K562 (cell line): ENCODE results near the gene EFCAB13. TPM values are rescaled to one million over a fixed set of nuclear protein-coding genes. Genes with fewer than 3 reads are reported as not detected.

Experiments used
- ATAC-seq: fragments of 200-7000 bp; cut with Tn5 transposase; 3 replicates; pipeline ENCODE4 v1.9.1; 2020; ENCODE audit warnings: moderate library complexity
- BruUV-seq: library from RNA; stranded (reverse); fragments of 400-500 nt; replicated peaks from 2 replicates; lab custom pipeline; 2021; lab: Mats Ljungman, UMichigan
- CTCF ChIA-PET: fragments of 300-600 bp; formaldehyde crosslinking; extraction: SDS; loops from one replicate; lab custom pipeline; 2021; ENCODE audit warnings: low intra/inter-chr PET ratio; lab: Yijun Ruan, JAX
- POLR2A ChIA-PET: fragments of 300-600, 350-650 bp; sonication (Branson Sonifier 250); formaldehyde crosslinking; extraction: SDS; loops from one replicate; lab custom pipeline; 2021; ENCODE audit warnings: antibody characterized with exemption, inconsistent platforms; lab: Yijun Ruan, JAX
- DNase-seq, 4 experiments: peaks; one replicate each; pipeline versions ENCODE4 v3.0.0 to v3.0.0-alpha.2; 2011 to 2018; ENCODE audit warnings: low spot score in 3 of 4, mixed read lengths in 3 of 4; ENCODE audit errors: extremely low read depth in 1 of 4
- FAIRE-seq: peaks from 2 replicates; lab custom pipeline; 2011; peaks lifted over from hg19 to GRCh38; lab: Jason Lieb, UNC
- H2AFZ ChIP-seq: 2 replicates; pipeline ENCODE4 v1.6.0; 2011; ENCODE audit warnings: low read depth, low read length, control low read depth, inconsistent platforms
- H3K27ac ChIP-seq: fragments of 200-600 bp; 3 replicates; pipeline ENCODE4 v1.8.0; 2011; ENCODE audit warnings: low read depth, mild to moderate bottlenecking, control low read depth, inconsistent platforms, low read length, moderate library complexity, mixed read lengths; ENCODE audit errors: extremely low read depth
- H3K27me3 ChIP-seq, 2 experiments: fragments of 300-600 bp in 1 of 2; 2 replicates in 1 of 2; 3 replicates in 1 of 2; pipeline versions ENCODE4 v1.6.0 to v1.8.0; 2011; ENCODE audit warnings: inconsistent platforms in 2 of 2, low read length in 2 of 2, mild to moderate bottlenecking in 1 of 2, mixed read lengths in 1 of 2, moderate library complexity in 1 of 2; ENCODE audit not compliant: control insufficient read depth in 2 of 2, insufficient read depth in 2 of 2
- H3K36me3 ChIP-seq: fragments of 300-600 bp; 3 replicates; pipeline ENCODE4 v1.8.0; 2011; ENCODE audit warnings: mild to moderate bottlenecking, low read length, inconsistent platforms; ENCODE audit not compliant: control insufficient read depth, insufficient read depth
- H3K4me1 ChIP-seq, 2 experiments: fragments of 200-600 bp in 1 of 2; replicated peaks in 1 of 2; 2 replicates in 1 of 2; 3 replicates in 1 of 2; pipeline versions ENCODE4 v1.5.1 to v1.8.0; 2011; ENCODE audit warnings: inconsistent platforms in 2 of 2, low read length in 2 of 2, mild to moderate bottlenecking in 1 of 2, mixed read lengths in 1 of 2, moderate library complexity in 1 of 2; ENCODE audit not compliant: control insufficient read depth in 2 of 2, insufficient read depth in 2 of 2
- H3K4me2 ChIP-seq: 2 replicates; pipeline ENCODE4 v1.6.1; 2011; ENCODE audit warnings: low read length, control low read depth, inconsistent platforms, mixed read lengths; ENCODE audit not compliant: insufficient read depth
- H3K4me3 ChIP-seq: fragments of 200-600 bp; sonication (generic), shearing (Covaris generic); 2 replicates; pipeline ENCODE4 v1.5.1; 2016; ENCODE audit warnings: control low read depth, inconsistent platforms
- H3K79me2 ChIP-seq: fragments of 200-600 bp; 3 replicates; pipeline ENCODE4 v1.8.0; 2011; ENCODE audit warnings: low read length, inconsistent platforms; ENCODE audit not compliant: control insufficient read depth, insufficient read depth
- H3K9ac ChIP-seq, 2 experiments: 2 replicates each; pipeline versions ENCODE4 v1.6.0 to v1.6.1; 2011; ENCODE audit warnings: low read depth in 2 of 2, low read length in 2 of 2, control low read depth in 1 of 2, inconsistent platforms in 1 of 2, mild to moderate bottlenecking in 1 of 2, mixed read lengths in 1 of 2; ENCODE audit not compliant: insufficient read depth in 1 of 2
- H3K9me1 ChIP-seq: one replicate; pipeline ENCODE4 v1.6.0; 2011; ENCODE audit warnings: inconsistent platforms, mild to moderate bottlenecking, low read length, moderate library complexity; ENCODE audit not compliant: control insufficient read depth, insufficient read depth
- H3K9me3 ChIP-seq: replicated peaks from 2 replicates; pipeline ENCODE4 v1.5.1; 2011; ENCODE audit warnings: low read depth, low read length, inconsistent platforms; ENCODE audit not compliant: control insufficient read depth, insufficient read depth
- H4K20me1 ChIP-seq: replicated peaks from 2 replicates; pipeline ENCODE4 v1.6.1; 2011; ENCODE audit warnings: low read length, inconsistent platforms, mixed read lengths; ENCODE audit not compliant: control insufficient read depth, insufficient read depth
- CEBPB ChIP-seq: fragments of 450-650 bp; IDR thresholded peaks from 2 replicates; pipeline ENCODE4 v1.6.1; 2016; ENCODE audit warnings: missing genetic modification characterization, missing compliant biosample characterization
- GABPB2 ChIP-seq: fragments of 250-450 bp; sonication (Bioruptor Pico); conservative IDR thresholded peaks from 2 replicates; pipeline ENCODE4 v1.5.1; 2021; ENCODE audit warnings: mild to moderate bottlenecking
- GATAD2A ChIP-seq: fragments of 450-650 bp; IDR thresholded peaks from 2 replicates; pipeline ENCODE4 v1.6.1; 2017
- HNRNPK ChIP-seq: fragments of 200-400 bp; formaldehyde crosslinking; IDR thresholded peaks from one replicate; pipeline ENCODE4 v1.6.1; 2018; ENCODE audit warnings: mild to moderate bottlenecking, low read depth, low read length; ENCODE audit not compliant: poor library complexity, severe bottlenecking
- NKRF ChIP-seq: fragments of 450-650 bp; IDR thresholded peaks from 2 replicates; pipeline ENCODE4 v1.6.1; 2016; ENCODE audit warnings: borderline replicate concordance
- NR0B1 ChIP-seq: fragments of 450-650 bp; IDR thresholded peaks from one replicate; pipeline ENCODE4 v1.6.1; 2018; ENCODE audit warnings: mild to moderate bottlenecking, moderate library complexity; ENCODE audit not compliant: partially characterized antibody
- PCBP1 ChIP-seq: fragments of 200-400 bp; formaldehyde crosslinking; IDR thresholded peaks from 2 replicates; pipeline ENCODE4 v1.6.1; 2018; ENCODE audit warnings: mild to moderate bottlenecking, low read depth, low read length; ENCODE audit not compliant: poor library complexity, severe bottlenecking
- PCBP2 ChIP-seq: fragments of 200-400 bp; formaldehyde crosslinking; IDR thresholded peaks from 2 replicates; pipeline ENCODE4 v1.6.1; 2018; ENCODE audit warnings: low read length, low read depth, mild to moderate bottlenecking, moderate library complexity; ENCODE audit not compliant: poor library complexity, severe bottlenecking
- RFX1 ChIP-seq: fragments of 450-650 bp; IDR thresholded peaks from 2 replicates; pipeline ENCODE4 v1.6.1; 2016; ENCODE audit warnings: mild to moderate bottlenecking, moderate library complexity
- SMAD2 ChIP-seq: fragments of 150-350 bp; IDR thresholded peaks from 2 replicates; pipeline ENCODE4 v1.6.1; 2014; ENCODE audit warnings: low read depth, mild to moderate bottlenecking, low read length
- THRAP3 ChIP-seq: fragments of 450-650 bp; IDR thresholded peaks from 2 replicates; pipeline ENCODE4 v1.6.1; 2016; ENCODE audit warnings: mild to moderate bottlenecking, inconsistent platforms, borderline replicate concordance
- ZNF316 ChIP-seq: fragments of 450-650 bp; IDR thresholded peaks from 2 replicates; pipeline ENCODE4 v1.6.1; 2016
- ZNF408 ChIP-seq: fragments of 250-450 bp; sonication (Bioruptor Pico); IDR thresholded peaks from 2 replicates; pipeline ENCODE4 v1.4.0; 2020; ENCODE audit warnings: low read depth, mild to moderate bottlenecking, moderate library complexity
- ZNF41 ChIP-seq: fragments of 250-450 bp; sonication (Bioruptor Pico); conservative IDR thresholded peaks from 2 replicates; pipeline ENCODE4 v1.4.0; 2020; ENCODE audit warnings: mild to moderate bottlenecking
- ZNF436 ChIP-seq: fragments of 250-450, 450-650 bp; sonication (Bioruptor Pico); formaldehyde crosslinking; IDR thresholded peaks from 2 replicates; pipeline ENCODE4 v1.7.0; 2020; ENCODE audit warnings: mild to moderate bottlenecking
- WGBS: fragments of 100-300 bp; shearing (Covaris generic); methylation state at CpG from one replicate; pipeline ENCODE4 v1.1.6; 2016; ENCODE audit warnings: low coverage, mixed read lengths; ENCODE audit not compliant: insufficient coverage; ENCODE audit errors: missing lambda C conversion rate; 5-methylcytosine and 5-hydroxymethylcytosine counted together
- in situ Hi-C: fragments of 300-500 bp; cut with MboI; formaldehyde crosslinking; loops from 4 replicates; pipeline ENCODE4 v1.15.0; 2018; ENCODE audit warnings: inconsistent platforms, mixed read lengths
- intact Hi-C: fragments of 100-400 bp; cut with micrococcal nuclease; formaldehyde crosslinking; loops from 2 replicates; pipeline ENCODE4 v1.14.2; 2022
- polyA plus RNA-seq, 8 experiments: library from polyadenylated mRNA; depleted of rRNA in 4 of 8; stranded (reverse) in 5 of 8; unstranded in 3 of 8; fragments of >200 nt; fragmentation: Nextera tagmentation in 2 of 8; fragmentation: Illumina TruSeq in 1 of 8; extraction: Ambion mirVana in 2 of 8; extraction: Trizol in 1 of 8; gene quantifications; 2 replicates each; pipeline versions ENCODE4 v1.2.1 to v1.2.3, GENCODE V29; 2011 to 2014; ENCODE audit warnings: inconsistent platforms in 1 of 8, missing spikeins in 1 of 8
- total RNA-seq, 7 experiments: library from RNA; depleted of rRNA in 6 of 7; stranded (reverse); fragments of >200 nt in 6 of 7; fragmentation: Illumina TruSeq in 2 of 7; extraction: Trizol in 2 of 7; gene quantifications; 2 replicates each; pipeline versions ENCODE4 v1.2.1 to v1.2.3, GENCODE V29; 2011 to 2021; ENCODE audit warnings: low replicate concordance in 1 of 7

Gene EFCAB13
- total and polyA plus RNA-seq, 9 of the 15 experiments (the other 6 are each of a cell fraction or from before 2014, with no cell fraction given) = 0.32 to 1.3 (median 0.95) TPM

GRCh38 chr17:47330548-47330947, 6.8 kb downstream of the EFCAB13 start:
- no peak for FAIRE-seq
- WGBS = 47% methylated on average over 2 of the region's 2 CpGs
- BruUV-seq = no TSS peak
- intact Hi-C loops (no loop called here), in situ Hi-C loops (no loop called here)
- Histone ChIP-seq H3K79me2 (no peaks in the 10 kb centered on the region), H3K27ac (no peak overlapping the region), H4K20me1 (no peaks in the 10 kb centered on the region), H3K9me3 (no peaks in the 10 kb centered on the region), H3K9ac (no peak overlapping the region), H3K4me1 (no peaks in the 10 kb centered on the region), H3K36me3 (no peaks in the 10 kb centered on the region), H3K9me1 (no peaks in the 10 kb centered on the region), H3K4me2 (no peak overlapping the region), H2AFZ (no peak overlapping the region), H3K4me3 (no peak overlapping the region), H3K27me3 (no peaks in the 10 kb centered on the region)
- ATAC-seq = no peak
- no peak for TF ChIP-seq CEBPB (tag)
- peak; percentile 27; the same call in 1 of the 2 replicates for TF ChIP-seq ZNF316
- POLR2A ChIA-PET = no interaction called here
- CTCF ChIA-PET = no interaction called here
- no peak for DNase-seq

GRCh38 chr17:47332287-47332686, 8.5 kb downstream of the EFCAB13 start:
- no peaks in the 10 kb centered on the region for H3K9me3 ChIP-seq
- H4K20me1 ChIP-seq = no peaks in the 10 kb centered on the region
- H3K9ac ChIP-seq = no peak overlapping the region
- H2AFZ ChIP-seq = no peak overlapping the region
- H3K4me2 ChIP-seq = no peak overlapping the region
- H3K79me2 ChIP-seq = no peaks in the 10 kb centered on the region
- no peaks in the 10 kb centered on the region for H3K9me1 ChIP-seq
- FAIRE-seq = no peak
- intact Hi-C loops (no loop called here), in situ Hi-C loops (no loop called here)
- H3K27ac ChIP-seq = no peak overlapping the region
- ATAC-seq = no peak
- H3K4me1 ChIP-seq = no peaks in the 10 kb centered on the region
- no peak for DNase-seq
- CTCF ChIA-PET = no interaction called here
- no peaks in the 10 kb centered on the region for H3K36me3 ChIP-seq
- H3K4me3 ChIP-seq = no peak overlapping the region
- H3K27me3 ChIP-seq = no peaks in the 10 kb centered on the region
- BruUV-seq = no TSS peak
- POLR2A ChIA-PET = no interaction called here
- no peak for TF ChIP-seq ZNF408 (CRISPR knock-in tag)
- no peak for TF ChIP-seq ZNF41 (CRISPR knock-in tag)
- TF ChIP-seq GABPB2 (CRISPR knock-in tag) = no peak
- peak; percentile 60 for TF ChIP-seq PCBP1
- TF ChIP-seq THRAP3 = no peak
- no peak for TF ChIP-seq NKRF
- TF ChIP-seq HNRNPK = peak; percentile 40
- no peak for TF ChIP-seq ZNF436 (CRISPR knock-in tag)
- no peak for TF ChIP-seq SMAD2
- TF ChIP-seq NR0B1 = no peak
- TF ChIP-seq RFX1 = peak; percentile 26; the same call in 1 of the 2 replicates
- TF ChIP-seq PCBP2 = peak; percentile 16
- TF ChIP-seq GATAD2A = no peak
